HG03139 (cell line): ENCODE data around the gene ADGRG3.
"Not testable (repeated sequence)": the region's sequence is repeated elsewhere in the genome, so short reads cannot be mapped to it uniquely, and the experiment has no call there.

ENCODE experiments used
- ATAC-seq: cut with Tn5 transposase; IDR thresholded peaks from one replicate; pipeline ENCODE4 v1.9.1; 2021; ENCODE audit not compliant: unreplicated experiment

The ADGRG3 gene

DNA sequence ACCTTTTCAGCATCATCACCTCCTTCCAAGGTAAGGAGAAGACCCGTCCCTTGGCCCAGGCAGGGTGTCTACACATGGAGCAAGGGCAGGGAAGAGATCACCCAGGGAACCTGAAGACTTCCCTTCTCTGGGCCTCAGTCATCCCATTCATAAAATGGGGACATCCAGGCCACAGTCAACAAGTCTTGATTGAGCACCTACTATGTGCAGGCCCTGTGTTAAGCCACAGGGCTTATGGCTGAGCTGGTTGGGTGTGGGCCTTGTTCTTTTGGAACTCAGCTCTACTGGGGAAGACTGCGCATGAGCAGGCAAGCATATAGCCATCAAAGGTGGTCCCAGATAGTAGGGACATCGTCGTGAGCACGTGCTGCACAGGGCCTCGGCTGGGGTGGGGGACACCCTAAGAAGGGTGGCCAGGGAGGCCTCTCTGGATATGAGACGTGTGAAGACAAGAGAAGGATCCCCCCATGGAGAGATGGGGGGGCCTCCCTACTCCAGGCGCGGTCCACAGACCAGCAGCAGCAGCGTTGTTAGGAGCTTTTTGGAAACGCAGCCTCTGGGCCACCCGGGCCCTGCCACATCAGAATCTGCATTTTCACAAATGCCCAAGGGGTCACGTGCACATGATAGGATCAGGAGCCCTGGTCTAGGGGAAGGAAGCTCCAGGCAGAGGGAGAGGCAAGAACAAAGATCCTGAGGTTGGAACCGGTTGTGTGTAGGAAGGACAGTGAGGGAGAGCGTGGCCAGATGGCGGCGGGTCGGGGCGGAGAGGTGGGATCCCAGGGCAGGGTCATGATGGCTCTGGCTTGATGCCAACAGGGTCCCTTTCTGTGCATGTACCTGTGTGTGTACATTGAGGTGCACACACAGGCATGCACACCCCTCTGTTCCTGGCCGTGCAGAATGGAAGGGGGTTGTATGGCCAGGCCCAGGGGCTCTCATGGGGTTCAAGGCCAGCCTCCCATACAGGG lies 5.9 kb upstream of the ADGRG3 start:
- no peak for ATAC-seq

DNA sequence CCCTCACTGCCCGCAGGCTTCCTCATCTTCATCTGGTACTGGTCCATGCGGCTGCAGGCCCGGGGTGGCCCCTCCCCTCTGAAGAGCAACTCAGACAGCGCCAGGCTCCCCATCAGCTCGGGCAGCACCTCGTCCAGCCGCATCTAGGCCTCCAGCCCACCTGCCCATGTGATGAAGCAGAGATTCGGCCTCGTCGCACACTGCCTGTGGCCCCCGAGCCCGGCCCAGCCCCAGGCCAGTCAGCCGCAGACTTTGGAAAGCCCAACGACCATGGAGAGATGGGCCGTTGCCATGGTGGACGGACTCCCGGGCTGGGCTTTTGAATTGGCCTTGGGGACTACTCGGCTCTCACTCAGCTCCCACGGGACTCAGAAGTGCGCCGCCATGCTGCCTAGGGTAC lies 4.7 kb upstream of the ADGRG3 start:
- ATAC-seq: no peak

DNA sequence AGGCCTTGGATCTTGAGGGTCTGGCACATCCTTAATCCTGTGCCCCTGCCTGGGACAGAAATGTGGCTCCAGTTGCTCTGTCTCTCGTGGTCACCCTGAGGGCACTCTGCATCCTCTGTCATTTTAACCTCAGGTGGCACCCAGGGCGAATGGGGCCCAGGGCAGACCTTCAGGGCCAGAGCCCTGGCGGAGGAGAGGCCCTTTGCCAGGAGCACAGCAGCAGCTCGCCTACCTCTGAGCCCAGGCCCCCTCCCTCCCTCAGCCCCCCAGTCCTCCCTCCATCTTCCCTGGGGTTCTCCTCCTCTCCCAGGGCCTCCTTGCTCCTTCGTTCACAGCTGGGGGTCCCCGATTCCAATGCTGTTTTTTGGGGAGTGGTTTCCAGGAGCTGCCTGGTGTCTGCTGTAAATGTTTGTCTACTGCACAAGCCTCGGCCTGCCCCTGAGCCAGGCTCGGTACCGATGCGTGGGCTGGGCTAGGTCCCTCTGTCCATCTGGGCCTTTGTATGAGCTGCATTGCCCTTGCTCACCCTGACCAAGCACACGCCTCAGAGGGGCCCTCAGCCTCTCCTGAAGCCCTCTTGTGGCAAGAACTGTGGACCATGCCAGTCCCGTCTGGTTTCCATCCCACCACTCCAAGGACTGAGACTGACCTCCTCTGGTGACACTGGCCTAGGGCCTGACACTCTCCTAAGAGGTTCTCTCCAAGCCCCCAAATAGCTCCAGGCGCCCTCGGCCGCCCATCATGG lies 4.0 kb upstream of the ADGRG3 start:
- no peak for ATAC-seq

- no peak for ATAC-seq
Observed at GRCh38 chr16:57664662-57665025, 3.5 kb upstream of the ADGRG3 start.

- no peak for ATAC-seq
Observed at GRCh38 chr16:57665541-57665940, 2.6 kb upstream of the ADGRG3 start.

DNA sequence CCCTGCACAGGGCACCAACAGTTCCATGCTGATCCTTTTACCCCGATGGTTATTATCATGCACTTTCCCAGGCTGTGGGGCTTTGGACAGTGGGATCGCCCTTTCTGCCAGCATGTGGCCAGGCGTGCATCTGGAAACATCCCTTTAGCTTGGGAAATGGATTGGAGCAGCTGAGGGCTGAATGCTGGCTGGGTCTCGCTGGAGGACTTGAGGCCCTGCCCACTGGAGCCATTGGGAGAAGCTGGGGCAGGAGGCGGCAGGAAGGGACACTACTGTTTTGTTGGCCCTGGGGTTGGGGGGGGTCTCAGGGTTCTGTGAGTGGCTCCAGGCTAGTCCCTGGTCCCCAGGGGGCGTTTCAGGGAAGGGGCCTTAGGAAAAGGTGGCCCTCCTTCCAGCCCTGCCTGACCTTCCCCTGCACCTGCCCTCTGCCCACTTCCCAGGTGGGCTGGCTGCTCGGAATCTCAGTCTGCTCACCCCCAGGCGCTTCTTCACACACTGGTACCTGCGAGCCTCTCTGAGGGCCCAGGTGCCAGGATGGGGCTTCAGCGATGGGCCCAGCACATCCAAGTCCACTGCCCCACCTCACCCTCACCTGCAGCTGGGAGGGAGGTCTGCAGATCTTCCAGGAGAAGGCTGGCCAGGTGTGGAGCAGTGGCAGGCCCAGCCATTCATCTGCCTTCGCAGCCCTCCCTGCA lies 1.6 kb upstream of the ADGRG3 start:
- ATAC-seq: no peak

- ATAC-seq: no peak
Observed at GRCh38 chr16:57667048-57667525, 1.0 kb upstream of the ADGRG3 start.

DNA sequence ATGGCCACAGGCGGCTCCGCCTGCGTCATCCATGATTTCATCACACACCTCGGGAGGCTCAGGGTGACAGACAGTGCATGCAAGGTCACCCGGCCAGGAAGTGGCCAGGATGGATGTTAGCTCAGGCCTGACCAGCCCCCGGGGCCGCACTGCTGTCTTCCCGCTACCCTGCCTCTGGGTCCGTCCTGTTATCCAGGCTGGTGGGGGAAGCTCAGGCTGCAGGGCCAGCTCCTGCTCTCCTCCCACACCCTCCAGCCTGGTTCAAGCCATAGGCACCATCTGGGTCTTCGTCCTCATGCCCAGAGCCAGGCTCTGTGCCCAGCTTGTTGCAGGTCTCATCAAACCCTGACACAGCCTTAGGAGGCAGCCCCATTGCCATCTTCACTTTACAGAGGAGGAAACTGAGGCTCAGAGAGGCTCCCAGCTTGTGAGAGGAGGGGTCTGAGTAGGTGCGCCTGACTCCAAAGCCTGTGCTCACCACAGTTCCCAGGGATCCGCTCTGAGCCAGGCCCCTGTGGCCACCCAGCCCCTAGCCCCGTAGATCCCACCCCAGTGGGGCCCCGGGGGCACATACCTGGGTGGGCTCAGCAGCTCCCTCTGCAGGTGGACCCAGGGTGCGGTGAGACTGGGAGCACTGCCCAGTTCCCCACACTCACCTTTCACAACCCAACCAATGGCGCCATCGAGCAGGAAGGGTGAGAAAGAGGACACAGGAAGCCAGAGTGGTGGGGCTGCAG lies 412 bp upstream of the ADGRG3 start:
- ATAC-seq: no peak

DNA sequence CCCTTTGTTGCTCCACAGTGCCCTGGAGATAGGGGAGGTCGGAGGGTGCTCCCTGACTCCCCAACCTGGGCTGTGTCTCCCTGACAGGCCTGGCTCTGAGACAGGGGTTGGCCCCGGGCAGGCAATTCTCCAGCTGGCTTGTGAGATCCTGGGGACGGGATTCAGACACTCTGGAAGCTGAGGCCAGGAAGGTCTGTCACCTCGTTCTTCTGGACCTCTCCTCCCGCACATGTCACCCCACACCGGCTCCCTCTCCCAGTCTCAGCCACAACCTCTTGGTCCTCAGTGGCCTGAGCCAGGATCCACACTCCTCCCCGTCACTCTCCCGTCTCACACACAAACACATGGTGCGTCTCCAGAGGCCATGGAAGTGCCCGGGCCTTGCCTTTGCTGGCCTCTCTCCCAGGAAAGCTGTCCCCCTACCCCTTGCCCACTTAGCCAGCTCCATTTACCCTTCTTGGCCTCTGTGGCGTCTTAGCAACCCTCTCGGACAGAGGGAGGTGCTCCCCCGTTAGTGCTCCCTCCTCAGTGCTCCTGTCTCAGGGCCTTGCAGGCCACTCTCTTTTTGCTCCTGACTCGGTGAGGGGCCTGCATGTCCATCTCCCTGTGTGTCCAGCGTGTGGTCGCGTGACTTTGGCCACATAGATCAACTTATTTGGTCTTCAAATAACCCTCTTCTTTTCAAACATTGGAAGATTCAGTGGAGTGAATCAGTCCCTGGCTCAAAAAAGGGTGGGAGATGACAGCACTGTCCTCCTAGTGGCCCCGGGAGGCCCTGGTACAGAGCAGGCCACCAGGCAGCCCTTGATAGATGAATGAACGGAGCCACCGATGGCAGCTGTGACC lies 747 bp downstream of the ADGRG3 start:
- no peak for ATAC-seq

DNA sequence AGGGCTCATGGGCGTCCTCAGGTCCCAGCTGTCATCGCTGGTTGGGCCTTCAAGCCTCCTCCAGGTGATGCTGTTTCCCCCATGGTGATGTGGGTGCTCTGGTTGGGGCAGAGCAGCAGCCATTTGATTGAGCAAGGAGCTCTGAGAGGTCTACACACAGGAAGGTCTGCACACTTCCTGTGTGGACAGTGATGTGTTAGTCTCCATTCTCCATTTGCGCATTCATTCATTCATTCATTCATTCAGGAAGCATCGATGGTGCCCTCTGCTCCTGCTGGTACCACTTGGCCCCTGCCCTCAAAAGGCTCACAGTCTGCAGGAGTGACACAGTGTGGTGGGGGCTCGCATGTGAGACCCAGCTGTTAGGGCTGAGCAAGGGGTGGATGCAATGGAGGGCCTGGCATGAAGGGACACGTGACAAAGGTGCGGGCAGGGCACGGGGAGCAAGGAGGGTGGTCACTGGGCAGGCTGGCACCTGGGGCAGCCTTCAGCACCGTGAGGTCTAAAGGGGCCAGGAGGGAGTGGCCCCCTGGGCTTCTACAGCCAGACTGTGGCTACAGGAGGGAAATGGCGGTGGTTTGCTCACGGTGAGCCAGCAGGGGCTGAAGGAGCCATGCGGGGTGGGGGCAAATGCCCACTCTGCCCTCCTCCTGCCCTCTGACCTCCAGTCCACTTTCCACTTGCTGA lies 1.5 kb downstream of the ADGRG3 start:
- no peak for ATAC-seq

GRCh38 chr16:57670196-57670595 lies 2.1 kb downstream of the ADGRG3 start:
- ATAC-seq: no peak

DNA sequence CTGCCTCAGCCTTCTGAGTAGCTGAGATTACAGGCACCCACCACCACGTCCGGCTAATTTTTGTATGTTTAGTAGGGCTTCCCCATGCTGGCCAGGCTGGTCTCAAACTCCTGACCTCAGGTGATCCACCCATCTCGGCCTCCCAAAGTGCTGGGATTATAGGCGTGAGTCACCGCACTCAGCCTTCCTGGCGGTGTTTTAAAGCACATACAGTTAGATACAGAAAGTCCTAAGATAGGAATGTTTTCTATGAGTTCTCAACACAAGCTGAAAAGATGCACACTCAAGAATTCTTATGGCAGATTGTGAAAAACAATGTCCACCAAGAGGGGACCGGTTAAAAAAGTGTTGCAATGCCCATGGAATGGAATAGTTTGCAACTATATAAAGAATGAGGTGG lies 3.3 kb downstream of the ADGRG3 start:
- ATAC-seq: not testable (repeated sequence)

- ATAC-seq: no peak
Observed at GRCh38 chr16:57672416-57672815, 4.3 kb downstream of the ADGRG3 start.

GRCh38 chr16:57672824-57673223 lies 4.7 kb downstream of the ADGRG3 start:
- no peak for ATAC-seq

GRCh38 chr16:57675741-57676551 lies 7.8 kb downstream of the ADGRG3 start:
- ATAC-seq: no peak

DNA sequence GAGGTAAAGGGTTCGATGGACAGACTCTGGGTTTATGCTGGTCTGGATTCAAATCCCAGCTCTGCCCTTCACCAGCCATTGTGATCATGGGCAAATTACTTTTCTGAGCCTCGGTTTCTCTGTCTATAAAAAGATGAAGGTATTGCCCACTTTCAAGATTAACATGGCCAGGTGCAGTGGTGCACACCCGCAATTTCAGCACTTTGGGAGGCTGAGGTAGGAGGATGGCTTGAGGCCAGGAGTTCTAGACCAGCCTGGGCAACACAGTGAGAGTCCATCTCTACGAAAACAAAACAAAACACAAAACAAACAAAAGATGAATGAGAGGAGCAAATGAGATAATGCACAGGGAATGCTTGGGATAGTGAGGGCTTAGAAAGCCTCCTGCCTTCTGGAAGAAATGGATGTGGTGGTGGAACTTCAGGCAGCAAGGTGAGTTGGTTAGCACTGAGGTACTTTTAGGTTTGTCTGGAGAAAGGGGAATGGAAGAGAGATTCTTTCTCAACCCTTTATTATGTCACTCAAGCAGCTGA lies 8.5 kb downstream of the ADGRG3 start:
- ATAC-seq: no peak

GRCh38 chr16:57677622-57678369 lies 9.7 kb downstream of the ADGRG3 start:
- ATAC-seq: no peak
